CD4-positive, alpha-beta T cell treated with Interleukin-21 for 1 hour (primary cell): Measurements from ENCODE around the gene REXO1.

Experiments used
- DNase-seq: peaks from one replicate; pipeline ENCODE4 v3.0.0-alpha.2; 2020

REXO1 gene

DNA sequence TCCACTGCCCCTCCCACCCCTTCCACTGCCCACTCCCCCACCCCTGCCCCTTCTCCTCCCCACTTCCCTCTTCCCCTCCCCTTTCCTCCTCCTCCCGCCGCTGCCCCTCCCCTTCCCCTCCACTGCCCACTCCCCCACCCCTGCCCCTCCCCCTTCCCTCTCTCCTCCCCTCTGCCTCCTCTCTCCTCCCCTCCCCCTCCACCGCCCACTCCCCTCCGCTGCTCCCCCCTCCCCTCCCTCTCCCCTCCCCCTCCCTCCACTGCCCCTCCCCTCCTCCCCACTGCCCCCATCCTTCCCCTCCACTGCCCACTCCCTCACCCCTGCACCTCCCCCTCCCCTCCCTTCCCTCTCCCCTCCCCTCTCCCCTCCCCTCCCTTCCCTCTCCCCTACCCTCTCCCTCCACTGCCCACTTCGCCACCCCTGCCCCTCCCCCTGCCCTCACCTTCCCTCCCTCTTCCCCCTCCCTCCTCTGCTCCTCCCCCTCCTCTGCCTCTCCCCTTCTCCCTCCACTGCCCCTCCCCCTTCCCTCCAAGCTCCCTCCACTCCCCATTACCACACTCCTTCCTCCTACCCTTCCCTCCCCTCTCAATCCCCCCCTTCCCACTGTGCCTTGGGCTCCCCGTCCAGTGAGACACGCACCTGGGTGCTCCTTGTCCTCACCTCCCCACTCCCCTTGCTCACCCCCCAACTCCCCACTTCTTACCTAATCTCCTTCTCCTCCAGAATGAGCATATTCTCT, 58.1 kb downstream of the REXO1 start:
- no peak for DNase-seq

DNA sequence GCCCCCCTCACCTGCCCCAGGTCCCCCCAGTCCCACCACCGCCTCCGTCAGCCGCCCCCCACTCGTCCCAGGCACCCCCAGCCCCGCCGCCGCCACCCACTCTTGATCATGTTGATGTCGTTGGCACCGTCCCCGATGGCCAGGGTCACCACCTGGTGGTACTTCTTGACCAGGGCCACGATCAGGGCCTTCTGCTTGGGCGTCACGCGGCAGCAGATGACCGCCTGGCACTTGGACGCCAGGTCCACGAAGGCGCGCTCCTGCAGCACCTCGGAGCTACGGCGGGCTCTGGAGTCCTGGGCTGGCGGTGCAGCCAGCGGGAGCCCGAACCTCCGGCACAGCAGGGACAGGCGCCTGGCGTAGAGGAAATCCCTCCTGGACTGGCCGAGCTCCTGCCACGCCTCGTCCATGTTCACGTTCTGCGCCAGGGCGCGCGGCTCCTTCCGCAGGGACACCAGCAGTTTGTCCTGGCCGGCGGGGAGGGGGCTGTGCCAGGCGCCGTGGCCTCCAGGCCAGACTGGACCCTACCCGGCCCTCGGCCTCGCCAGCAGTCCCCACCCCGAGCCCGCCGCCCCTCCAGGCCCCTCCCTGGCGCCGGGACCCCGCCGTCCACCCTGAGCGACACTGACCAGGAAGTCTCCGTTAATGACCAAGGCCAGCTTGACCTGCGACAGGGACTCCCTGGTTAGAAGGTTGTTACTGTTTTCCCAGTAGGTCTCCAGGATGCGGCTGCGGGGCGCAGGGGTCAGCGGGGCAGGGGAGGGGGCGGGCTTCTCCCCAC, 58.8 kb downstream of the REXO1 start:
- no peak for DNase-seq

DNA sequence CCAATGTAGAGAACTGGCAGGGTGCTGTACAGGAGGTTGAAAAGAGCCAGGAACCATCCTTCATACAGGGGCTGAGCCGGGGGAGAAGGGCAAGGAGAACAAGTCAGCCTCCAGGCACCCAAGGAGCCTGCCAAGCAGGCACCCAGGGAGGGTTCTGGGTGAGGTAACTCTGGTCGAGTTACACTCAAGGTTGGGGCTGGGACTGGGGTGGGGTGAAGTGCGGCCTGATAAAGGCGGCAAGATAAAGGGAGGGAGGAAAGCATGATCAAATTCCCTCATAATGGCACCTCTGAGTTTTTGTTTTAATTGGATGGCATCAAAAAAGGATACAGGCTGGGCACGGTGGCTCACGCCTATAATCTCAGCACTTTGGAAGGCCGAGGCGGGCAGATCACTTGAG, 61.2 kb downstream of the REXO1 start:
- no peak for DNase-seq

DNA sequence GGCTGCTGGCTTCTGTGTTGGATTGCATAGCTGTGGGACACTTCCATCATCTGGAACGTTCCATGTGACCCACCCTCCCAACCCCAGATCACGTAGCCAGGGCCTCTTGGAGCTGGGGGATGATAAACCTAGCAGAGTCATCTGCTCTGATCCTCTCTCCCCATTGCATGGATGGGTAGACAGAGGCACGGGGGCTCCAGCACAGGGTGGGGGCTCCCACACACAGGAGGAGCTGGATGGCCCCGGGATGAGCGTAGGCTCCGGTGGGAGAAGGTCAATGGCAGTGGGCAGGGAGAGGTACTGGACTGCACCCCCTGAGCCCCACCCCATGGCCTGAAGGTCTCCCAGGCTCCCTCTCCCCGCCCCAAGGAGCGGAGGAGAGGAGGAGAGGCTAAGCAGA, 61.6 kb downstream of the REXO1 start:
- no peak for DNase-seq

DNA sequence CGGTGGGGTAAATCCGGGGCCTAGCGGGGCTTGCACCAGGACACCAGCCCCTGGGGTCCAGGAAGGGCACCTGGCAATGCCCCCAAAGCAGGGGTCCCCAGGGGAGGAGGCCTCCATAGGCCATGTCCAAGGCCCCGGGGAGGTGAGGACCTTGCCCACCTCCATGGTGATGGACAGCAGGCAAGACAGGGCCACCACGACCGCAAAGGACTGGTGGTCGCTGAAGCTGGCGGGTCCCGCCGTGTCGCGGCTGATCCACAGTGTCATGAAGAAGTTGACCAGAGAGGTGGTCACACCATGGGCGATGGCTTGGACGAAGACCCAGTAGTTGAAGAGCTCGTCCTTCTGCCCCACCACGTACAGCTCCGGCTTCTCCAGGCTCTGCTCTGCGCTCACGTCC, 63.0 kb downstream of the REXO1 start:
- DNase-seq, result no peak

DNA sequence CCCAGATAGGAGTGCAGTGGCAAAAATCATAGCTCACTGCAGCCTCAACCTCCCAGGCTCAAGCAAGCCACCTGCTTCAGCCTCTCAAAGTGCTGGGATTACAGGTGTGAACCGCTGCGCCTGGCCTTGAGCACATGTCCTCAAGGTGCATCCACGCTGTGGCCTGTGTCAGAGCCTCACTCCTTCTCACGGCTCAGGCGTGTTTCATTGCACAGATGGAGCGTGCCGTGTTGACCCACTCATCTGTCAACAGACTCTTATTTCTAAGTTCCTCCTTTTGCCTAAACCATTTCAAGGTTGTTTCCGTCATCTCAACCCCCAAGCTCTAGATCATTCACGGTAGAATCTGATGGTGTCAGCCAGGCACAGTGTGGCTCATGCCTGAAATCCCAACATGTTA, 64.4 kb downstream of the REXO1 start:
- DNase-seq, result no peak

DNA sequence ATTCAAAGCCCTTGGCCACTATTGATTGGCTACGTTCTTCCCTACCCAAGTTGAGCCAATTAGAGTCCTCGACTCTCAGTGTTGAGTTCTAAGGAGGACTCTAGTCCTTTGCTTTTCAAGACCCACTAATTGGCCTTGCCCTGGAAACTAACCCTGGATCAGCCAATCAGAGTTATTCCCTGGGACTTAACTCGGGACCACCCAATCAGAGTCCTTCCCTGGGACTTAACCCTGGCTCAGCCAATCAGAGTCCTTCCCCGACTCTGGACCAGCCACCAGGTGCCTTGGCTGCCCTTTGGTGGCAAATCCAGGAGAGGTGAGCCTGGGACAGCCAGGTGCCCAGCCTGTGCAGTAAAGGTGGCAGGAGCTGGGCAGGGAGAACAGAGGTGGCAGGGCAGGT, 64.9 kb downstream of the REXO1 start:
- DNase-seq, result no peak

DNA sequence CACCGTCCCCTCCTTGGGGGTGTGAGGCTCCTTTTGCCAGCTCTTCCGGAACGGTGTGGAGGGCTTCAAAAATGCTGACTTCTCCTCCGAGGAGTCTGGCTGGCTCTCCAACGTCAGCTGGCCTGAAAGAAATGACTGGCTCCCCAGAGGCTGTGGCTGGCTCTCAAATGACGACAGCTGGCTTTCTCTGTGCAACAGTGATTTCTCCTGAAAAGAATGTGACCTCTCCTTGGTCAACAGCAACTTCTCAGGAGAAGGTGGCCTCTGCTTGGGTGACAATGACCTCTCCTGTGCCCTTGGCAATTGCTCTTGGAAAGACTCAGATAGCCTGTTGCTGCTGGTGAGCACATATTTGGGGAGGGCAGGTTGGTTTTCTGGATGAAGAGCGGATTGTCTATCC, 65.8 kb downstream of the REXO1 start:
- DNase-seq, result no peak

DNA sequence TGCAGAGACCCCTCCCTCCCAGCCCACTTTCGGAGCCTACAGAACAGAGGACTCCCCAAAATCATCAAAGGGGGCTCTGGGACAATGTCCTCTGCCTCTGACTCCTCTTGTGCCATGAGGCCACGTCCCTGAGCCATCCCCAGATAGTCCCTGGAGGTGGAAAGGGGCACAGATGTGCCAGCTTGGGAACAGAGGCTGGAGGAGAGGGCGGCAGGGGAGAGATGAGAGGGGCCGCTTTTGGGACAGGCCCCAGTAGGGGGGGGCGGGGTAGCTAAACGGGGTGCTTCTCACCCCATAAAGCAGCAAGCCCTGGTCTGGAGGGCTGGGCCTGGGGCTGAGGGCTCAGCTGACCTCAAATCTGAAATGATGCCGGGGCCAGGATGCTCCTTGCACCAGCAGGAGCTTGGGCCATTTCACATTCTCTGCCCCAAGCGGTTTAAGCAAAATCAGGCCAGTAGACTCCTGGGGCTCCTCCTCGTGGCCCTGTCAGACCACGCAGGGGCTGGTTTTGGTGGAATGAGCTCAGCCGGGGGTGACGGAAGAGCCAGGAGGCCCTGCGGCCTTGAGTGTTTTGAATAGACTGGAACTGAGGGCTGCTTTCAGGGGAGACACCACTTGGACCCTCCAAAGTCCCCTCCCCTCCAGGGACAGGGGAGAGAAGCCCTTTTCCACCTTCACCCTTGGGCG, 67.9 kb downstream of the REXO1 start:
- DNase-seq, result no peak

DNA sequence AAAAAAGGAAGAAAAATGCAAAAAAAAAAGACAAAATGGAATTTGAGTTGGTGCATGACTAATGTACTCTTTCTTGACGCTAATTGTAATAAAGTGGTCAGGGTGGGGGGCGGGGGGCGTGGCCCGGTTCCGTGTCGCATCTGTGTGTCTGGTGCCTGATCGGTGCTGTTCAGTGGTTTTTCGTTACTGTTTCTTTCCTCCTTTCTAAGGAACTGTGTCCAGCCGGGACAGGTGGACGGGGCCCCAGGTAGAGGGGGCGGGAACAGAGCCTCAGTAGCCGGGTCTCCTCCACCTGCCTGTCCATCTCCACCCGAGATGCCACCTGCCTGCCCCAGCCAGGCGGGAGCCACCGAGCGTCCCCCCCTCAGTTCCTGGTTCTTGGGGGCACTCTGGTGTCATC, 68.7 kb downstream of the REXO1 start:
- DNase-seq, result no peak

DNA sequence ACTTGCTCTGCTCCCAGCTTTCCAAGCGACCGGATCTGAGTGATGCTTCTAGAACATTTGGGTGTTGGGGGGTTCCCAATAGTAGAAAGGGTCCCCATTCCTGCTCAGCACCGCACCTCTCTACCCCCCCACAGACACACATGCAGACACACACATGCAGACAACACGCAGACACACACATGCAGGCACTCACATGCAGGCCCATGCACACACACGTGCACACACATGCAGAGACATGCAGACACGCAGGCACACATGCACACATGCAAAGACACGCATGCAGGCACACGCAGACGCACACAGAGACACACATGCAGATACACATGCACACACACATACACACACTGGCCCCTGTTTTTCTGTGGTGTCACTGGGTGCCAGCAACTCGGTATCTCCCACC, 71.1 kb downstream of the REXO1 start:
- no peak for DNase-seq

DNA sequence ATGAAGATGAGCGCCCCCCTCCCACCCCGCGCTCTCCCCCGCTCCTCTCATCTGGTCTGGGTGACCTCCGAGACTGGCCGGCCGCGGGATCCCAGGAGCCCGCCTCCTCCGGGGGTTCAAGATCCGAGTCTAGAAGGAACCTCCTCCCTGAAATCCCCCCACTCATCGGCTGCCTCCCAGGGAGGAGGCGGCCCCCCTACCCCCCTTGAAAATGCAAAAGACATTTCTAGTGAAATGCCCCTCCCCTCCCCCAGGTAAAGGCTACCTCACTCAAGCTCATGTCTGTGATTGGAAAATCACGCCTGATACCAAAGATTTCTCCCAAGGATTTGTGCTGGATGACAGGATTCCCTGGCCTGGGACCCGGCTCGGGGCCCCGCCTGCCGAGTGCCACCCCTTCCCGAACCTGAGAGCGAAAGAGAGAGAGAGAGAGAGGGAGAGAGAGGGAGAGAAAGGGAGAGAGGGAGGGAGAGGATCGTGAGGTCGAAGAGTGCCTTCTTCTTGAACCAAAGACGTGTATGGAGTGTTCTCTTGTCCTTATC, 71.6 kb downstream of the REXO1 start:
- DNase-seq, result no peak

DNA sequence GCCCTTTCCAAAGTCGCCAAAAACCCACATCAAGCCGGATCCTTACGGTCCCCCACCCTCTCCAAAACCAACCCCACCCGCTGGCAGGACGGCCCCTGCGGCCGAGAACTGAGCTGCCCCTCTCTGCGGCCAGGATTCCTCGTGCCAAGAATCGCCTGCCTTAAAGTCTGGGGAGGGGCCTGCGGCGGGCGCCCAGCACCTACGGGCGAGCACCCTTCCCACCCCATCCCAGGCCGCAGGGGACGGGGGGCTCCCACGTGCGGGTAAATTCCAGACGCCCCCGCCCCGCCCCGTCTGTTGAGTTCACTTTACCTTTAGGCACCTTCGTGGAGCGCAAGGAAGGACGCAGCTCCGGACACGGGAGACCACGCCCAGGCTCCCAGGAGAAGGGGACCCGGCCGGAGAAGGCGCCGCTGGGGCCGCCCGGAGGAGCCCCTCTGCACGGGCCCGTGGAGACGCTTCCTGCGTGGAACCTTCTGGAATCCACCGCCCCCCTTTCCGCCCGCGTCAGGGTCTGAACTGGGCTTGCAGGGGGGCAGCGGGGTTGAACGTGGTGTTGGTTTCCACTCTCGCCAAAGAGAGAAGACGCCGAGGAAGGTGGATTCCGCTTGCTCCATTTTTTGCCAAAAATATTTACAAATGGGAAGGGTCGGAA, 72.2 kb downstream of the REXO1 start:
- DNase-seq, result no peak

DNA sequence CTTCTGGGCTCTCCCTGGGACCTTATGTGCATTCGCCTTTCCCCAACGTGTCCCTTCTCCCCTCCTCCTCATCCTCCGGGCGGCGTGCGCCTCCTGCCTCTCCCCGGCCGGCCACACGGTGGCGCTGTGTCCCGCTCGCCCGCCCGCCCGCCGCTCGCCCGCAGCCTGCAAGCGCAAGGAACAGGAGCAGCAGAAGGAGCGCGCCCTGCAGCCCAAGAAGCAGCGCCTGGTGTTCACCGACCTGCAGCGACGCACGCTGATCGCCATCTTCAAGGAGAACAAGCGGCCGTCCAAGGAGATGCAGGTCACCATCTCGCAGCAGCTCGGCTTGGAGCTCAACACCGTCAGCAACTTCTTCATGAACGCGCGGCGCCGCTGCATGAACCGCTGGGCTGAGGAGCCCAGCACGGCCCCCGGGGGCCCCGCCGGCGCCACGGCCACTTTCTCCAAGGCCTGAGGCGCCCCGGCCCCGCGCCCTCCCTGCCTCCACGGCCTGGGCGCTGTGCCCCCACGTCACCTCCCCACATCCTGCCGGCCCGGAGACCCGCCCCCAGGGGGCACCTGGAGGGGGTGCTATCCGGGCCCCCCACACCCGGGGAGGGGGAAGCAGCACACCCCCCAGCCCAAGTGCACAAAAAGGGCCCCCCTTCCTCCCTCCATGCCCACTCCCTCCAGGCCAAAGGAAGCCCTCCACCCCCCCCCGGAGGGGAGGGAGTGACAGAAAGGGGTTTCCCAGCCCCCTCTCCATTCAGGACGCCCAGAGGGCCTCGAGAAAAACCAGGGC, 73.1 kb downstream of the REXO1 start:
- no peak for DNase-seq

DNA sequence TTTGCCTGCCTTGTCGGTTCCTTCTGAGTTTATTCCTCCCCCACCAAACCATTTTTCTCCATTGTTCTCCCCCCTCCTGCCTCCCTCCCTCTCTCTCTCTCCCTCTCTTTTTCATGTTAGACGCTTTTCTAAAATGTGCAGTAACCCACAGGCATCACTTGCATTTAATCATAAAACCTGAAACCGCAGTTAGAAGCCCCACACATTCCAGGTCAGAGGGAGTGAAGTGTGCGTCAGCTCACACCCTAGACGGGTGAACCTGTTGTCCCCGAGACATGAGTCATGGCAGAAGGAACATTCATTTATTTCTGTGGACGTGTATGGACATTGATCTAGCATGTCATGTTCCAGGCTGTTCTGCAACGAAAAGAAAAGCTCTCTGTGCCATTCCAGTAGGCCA, 75.1 kb downstream of the REXO1 start:
- no peak for DNase-seq

DNA sequence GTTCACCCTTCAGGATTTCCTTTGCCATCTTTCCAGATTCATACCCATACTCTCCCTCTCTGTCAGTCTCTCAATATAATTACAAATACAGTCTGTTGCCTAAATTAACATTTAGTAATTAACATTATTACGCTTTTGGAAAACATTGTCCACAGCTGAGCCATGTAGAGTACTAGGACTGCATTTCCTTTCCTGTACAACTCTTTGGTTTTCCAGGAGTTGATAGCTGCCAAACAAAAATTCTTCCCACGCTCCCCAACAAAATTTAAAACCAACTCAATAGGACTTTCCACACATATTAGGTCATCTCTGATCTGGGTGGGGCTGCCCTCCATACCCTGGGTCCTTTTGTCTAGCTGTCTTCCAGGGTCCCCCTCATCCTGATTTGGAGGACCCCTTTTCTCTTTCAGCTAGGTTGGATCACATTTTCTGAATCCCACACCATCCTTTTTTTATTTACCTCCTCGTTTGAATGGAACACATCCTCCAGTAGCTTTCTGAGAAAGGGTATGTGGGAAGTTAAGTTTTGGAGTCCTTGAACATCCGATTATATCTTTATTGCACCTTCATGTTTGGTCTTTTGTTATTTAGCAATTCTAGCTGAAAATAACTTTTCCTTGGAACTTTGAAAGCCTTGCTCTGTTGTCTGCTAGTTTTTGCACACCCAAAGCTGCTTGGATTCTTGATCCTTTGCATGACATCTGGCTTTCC, 77.3 kb downstream of the REXO1 start:
- no peak for DNase-seq

DNA sequence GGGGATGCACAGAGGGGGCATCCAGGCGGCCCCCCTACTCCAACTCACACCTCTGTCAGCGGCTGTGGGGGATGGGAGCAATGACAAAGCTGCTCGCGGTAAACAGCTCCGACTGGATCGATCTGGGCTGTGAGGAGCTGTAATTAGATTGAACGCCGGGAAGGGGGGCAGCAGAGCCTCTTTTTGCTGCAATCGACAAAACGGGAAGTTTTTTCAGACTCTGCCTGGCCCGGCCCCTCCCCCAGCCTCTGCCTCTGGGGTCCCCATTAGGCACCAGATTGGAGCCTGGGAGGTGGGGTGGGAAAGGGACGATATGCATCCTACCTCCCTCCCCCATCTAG, 78.7 kb downstream of the REXO1 start:
- no peak for DNase-seq

DNA sequence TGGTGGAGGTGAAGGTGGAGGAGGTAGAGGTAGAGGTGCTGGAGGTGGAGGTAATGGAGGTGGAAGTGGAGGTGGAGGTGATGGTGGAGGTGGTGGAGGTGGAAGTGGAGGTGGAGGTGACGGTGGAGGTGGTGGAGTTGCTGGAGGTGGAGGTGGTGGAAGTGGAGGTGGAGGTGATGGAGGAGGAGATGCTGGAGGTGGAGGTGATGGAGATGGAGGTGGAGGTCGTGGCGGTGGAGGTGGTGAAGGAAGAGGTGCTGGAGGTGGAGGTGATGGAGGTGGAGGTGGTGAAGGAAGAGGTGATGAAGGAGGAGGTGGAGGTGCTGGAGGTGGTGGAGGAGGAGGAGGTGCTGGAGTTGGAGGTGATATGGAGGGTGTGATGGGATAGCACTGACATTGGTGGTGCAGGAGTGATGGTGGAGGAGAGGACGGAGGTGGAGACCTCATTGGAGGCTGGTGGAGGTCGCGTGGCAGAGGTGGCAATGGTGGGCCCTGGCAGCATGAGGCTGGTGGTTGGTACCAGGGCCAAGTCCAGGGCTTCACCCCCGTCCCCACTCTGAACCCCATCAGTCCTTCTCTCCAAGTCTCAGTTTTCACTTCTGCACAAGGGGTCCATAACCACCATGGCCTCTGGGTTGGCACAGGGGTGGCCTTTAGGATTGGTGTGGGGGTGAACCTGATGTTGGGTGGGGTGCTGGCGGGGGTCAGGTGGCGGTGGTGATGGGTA, 79.2 kb downstream of the REXO1 start:
- no peak for DNase-seq

DNA sequence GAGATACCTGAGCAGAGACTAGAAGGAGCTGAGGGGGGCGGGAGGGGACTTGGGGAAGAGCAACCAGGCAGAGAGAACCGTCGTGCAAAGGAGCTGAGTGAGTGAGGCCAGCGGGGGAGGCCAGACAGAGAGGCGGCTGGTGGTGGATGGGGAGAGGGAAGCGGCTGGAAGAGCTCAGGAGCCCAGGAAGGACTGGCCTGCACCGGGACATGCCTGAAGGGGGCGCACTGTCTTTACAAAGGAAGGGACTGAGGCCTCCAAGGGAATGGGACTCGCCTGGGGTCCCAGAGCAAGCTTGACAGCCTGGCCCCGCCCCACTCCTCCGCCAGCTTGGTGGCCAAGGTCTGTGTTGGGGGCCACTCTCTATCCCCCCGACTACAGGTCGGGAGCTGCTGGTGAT, 80.0 kb downstream of the REXO1 start:
- no peak for DNase-seq

DNA sequence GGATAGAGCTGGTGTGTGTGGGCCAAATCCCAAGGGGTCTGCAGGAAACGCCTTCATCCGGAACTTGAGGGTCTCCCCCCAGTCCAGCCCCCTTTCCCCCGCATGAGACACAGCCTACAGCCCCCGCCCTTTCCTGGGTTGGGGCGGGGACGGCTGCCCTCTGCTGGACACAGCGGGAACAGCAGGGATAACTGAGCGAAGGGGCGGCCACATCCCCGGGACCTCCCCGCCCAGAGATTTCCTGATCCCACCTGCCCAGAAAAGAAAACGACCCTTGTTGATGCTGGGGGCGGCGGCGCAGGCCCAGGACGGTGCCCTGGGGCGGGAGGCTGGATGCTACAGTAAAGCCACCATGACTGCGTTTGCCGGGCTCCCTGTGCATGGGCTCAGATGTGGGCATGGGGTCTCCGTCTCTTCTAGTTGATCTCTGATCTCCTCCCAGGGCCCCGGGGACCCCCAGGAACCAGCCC, 80.8 kb downstream of the REXO1 start:
- DNase-seq, result peak; percentile 55

DNA sequence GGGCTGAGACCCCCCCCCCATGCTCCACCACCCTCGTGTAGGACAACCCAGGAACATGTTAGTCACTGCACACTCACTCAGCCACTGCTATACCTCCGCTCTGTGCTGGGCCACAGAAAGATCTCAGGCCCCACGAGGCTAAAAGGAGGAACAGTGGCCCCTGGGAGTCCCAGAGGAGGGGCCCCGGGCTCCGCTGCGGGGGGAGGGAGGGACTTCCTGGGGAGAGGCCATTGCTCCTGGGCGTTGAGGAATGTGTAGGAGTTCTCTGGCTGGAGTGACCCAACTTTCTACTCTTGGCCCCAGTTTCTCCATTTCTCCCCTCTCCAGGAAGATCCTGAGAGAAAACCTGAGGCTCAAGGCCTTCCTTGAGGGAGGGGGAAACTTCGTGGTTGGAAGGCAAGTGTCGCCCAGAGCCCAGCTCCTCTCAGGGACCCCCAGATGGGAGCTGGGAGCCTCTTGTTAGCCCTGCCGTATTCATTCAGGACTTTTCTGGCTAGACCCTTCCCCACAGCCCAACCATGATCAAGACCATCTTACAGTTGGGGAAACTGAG, 81.4 kb downstream of the REXO1 start:
- no peak for DNase-seq
